ENCODE data around the gene GJB6. TPM values are rescaled to one million over a fixed set of nuclear protein-coding genes. Genes with fewer than 3 reads are reported as not detected.

Gene GJB6
- total and polyA plus RNA-seq, 12 donors: 0.06 to 0.61 TPM; not detected in 10

DNA sequence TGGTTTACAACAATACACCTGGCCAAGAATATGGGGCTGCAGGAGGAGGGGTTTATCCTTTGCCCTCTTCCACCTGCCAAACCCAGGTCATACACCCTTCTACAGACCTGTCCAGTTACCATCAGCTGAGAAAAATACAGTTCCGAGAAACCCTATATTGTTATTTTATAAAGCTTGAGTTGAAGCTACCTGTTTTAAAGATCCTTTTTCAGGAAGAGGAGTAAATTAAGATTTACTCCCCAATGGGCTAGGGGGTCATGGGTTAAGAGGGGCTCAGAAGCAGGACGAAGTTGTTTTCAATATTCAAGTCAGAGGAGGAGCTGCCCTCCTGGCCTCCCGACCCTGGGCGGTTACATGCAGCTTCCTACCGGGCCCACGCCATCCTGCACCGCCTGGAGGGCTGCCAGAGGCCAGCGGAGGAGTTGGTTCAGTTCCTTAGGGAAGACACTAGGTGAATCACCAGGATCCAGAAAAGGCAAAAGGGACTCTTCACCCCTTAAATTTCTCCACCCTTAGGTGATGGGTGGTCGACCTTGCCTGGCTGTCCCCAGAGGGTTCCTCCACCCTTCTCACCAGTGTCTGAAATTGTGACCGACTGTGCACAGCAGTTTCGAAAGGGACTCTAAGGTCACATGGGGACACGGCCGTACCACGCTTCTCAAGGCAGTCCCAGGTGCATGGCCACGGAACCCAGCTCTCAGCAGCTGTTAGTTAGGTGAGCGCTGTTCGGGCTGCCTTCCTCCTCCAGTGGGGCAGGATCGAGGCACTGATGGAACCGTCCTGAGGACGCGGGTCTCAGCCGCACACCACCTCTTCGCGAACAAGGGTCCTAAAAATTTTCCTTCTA lies 40.6 kb downstream of the GJB6 start:
- Histone ChIP-seq H3K27ac (no peak overlapping the region), H3K27me3 (peaks cover 17 to 72% (median 53%) of the 10 kb centered on the region in 7 donors), H3K4me3 (peak overlapping the region; percentile 31 to 72 (median 62)), H3K4me1 (peaks cover 3 to 39% (median 23%) of the 10 kb centered on the region in 9 donors), H3K9me3 (no peaks in the 10 kb centered on the region), H3K36me3 (no peaks in the 10 kb centered on the region)
- DNase-seq (no peak), ATAC-seq (peak in 5 of 8 donors; percentile 19 to 40 (median 31))
- WGBS, 2 donors: 41 to 54% methylated on average over 24 of the region's 24 CpGs
- TF ChIP-seq, protein P1, sequence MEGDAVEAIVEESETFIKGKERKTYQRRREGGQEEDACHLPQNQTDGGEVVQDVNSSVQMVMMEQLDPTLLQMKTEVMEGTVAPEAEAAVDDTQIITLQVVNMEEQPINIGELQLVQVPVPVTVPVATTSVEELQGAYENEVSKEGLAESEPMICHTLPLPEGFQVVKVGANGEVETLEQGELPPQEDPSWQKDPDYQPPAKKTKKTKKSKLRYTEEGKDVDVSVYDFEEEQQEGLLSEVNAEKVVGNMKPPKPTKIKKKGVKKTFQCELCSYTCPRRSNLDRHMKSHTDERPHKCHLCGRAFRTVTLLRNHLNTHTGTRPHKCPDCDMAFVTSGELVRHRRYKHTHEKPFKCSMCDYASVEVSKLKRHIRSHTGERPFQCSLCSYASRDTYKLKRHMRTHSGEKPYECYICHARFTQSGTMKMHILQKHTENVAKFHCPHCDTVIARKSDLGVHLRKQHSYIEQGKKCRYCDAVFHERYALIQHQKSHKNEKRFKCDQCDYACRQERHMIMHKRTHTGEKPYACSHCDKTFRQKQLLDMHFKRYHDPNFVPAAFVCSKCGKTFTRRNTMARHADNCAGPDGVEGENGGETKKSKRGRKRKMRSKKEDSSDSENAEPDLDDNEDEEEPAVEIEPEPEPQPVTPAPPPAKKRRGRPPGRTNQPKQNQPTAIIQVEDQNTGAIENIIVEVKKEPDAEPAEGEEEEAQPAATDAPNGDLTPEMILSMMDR (IDR thresholded peaks at IDR 0.05): no peak
- intact Hi-C loops (cut with DNase I): loop anchor here in 3 of 10 donors (10.0 kb wide), 2 partner anchors 303 to 733 kb away; no protein-coding TSS in a partner anchor

DNA sequence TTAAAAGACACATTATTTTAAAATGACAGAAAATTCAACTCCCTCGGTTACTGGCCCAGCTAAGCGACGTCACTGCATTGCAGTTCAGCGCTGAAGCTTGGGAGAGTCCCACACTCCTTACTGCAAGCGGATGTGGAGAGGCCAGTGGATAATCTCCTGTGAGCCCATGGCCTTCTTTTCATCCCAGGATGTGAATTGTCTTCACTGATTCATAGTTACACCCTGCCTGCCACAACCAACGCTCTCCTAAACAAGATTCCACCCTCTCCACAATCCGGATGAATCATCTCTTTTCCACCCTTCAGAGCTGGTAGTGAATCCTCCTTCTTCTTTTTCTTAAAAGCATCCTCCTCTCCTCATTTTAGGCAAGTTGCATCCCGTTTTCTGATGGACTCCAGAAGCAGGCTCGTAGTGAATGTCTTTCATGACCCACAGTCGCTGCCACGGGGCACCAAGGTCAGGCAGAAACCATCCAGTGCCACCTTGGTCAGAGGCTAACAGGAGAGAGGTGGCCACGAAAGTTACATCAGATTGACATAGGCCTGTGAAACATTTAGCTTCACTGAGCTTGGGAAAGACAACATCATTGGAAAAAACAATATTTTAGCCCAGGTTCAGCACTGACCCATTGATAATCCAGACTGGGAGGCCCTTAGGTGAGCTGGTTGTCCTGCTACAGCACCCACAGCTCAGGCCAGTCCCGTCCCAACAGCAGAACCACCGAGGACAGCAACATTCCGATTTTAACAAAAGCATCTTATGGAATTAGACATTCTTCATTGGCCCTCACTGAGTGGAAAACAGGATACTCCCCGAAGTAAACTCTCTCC lies 41.4 kb downstream of the GJB6 start:
- Histone ChIP-seq H3K27ac (no peak overlapping the region), H3K9me3 (no peaks in the 10 kb centered on the region), H3K4me3 (no peak overlapping the region), H3K36me3 (no peaks in the 10 kb centered on the region), H3K27me3 (peaks cover 17 to 66% (median 47%) of the 10 kb centered on the region in 7 donors), H3K4me1 (peaks cover 3 to 39% (median 23%) of the 10 kb centered on the region in 9 donors)
- TF ChIP-seq, protein P1 (IDR thresholded peaks at IDR 0.05): no peak
- 86 to 89% methylated on average over 16 of the region's 16 CpGs for WGBS, 2 donors
- intact Hi-C loops (cut with DNase I): loop anchor here in 3 of 10 donors (10.0 kb wide), 2 partner anchors 304 to 734 kb away; no protein-coding TSS in a partner anchor
- DNase-seq (no peak), ATAC-seq (no peak)

GRCh38 chr13:20190076-20190475 lies 42.0 kb downstream of the GJB6 start:
- Histone ChIP-seq H3K27ac (no peak overlapping the region), H3K36me3 (no peaks in the 10 kb centered on the region), H3K9me3 (no peaks in the 10 kb centered on the region), H3K27me3 (peaks cover 17 to 66% (median 43%) of the 10 kb centered on the region in 7 donors), H3K4me1 (peaks cover 3 to 39% (median 25%) of the 10 kb centered on the region in 9 donors), H3K4me3 (no peak overlapping the region)
- TF ChIP-seq, protein P1 (IDR thresholded peaks at IDR 0.05): no peak
- ATAC-seq (no peak), DNase-seq (no peak)
- intact Hi-C loops (cut with DNase I): loop anchor here in 3 of 10 donors (10.0 kb wide), 2 partner anchors 305 to 735 kb away; no protein-coding TSS in a partner anchor
- 85 to 87% methylated on average over 5 of the region's 5 CpGs for WGBS, 2 donors

All from heart right ventricle (tissue), 16 donors.